Natural killer cell (primary cell): ENCODE results near the gene CTXN2. TPM values are rescaled to one million over a fixed set of nuclear protein-coding genes. Genes with fewer than 3 reads are reported as not detected.

ENCODE experiments used
- ATAC-seq, 3 donors: fragments of 150-1000 bp in 2 of 3; fragments of 200-7000 bp in 1 of 3; cut with Tn5 transposase; 1 replicate in 1 of 3; 2 replicates in 2 of 3; pipeline ENCODE4 v1.10.0; 2021; ENCODE audit warnings: mild to moderate bottlenecking in 2 of 3, moderate library complexity in 2 of 3
- DNase-seq, 2 donors: peaks; one replicate each; pipeline versions ENCODE4 v3.0.0 to v3.0.0-alpha.2; 2013 to 2021; ENCODE audit warnings: mixed read lengths in 1 of 2
- H3K27ac ChIP-seq: one replicate; pipeline ENCODE4 v1.5.1; 2013; ENCODE audit warnings: mild to moderate bottlenecking, low read length
- H3K27me3 ChIP-seq: one replicate; pipeline ENCODE4 v1.6.1; 2013; ENCODE audit warnings: low read length; ENCODE audit not compliant: control insufficient read depth, insufficient read depth
- H3K36me3 ChIP-seq: one replicate; pipeline ENCODE4 v1.6.1; 2013; ENCODE audit warnings: low read length; ENCODE audit not compliant: control insufficient read depth, insufficient read depth
- H3K4me1 ChIP-seq: one replicate; pipeline ENCODE4 v1.6.1; 2013; ENCODE audit warnings: low read length; ENCODE audit not compliant: control insufficient read depth, insufficient read depth
- H3K4me3 ChIP-seq: one replicate; pipeline ENCODE4 v1.5.1; 2013; ENCODE audit warnings: low read length
- H3K9me3 ChIP-seq: one replicate; pipeline ENCODE4 v1.6.1; 2013; ENCODE audit warnings: low read length; ENCODE audit not compliant: control insufficient read depth, insufficient read depth
- H3K27ac Mint-ChIP-seq, 2 donors: one replicate each; pipeline ENCODE4 v1.8.0; 2022; ENCODE audit warnings: mild to moderate bottlenecking in 2 of 2, mixed read lengths in 2 of 2, moderate library complexity in 1 of 2
- H3K27me3 Mint-ChIP-seq, 2 donors: one replicate each; pipeline ENCODE4 v1.8.0; 2022; ENCODE audit warnings: low read depth in 2 of 2, mixed read lengths in 2 of 2
- H3K36me3 Mint-ChIP-seq: one replicate; pipeline ENCODE4 v1.8.0; 2022; ENCODE audit warnings: mixed read lengths
- H3K4me1 Mint-ChIP-seq, 2 donors: one replicate each; pipeline ENCODE4 v1.8.0; 2022; ENCODE audit warnings: mixed read lengths in 2 of 2
- H3K4me3 Mint-ChIP-seq: one replicate; pipeline ENCODE4 v1.8.0; 2022; ENCODE audit warnings: mild to moderate bottlenecking, moderate library complexity, mixed read lengths
- H3K9me3 Mint-ChIP-seq, 2 donors: one replicate each; pipeline ENCODE4 v1.8.0; 2022; ENCODE audit warnings: mixed read lengths in 2 of 2
- CTCF ChIP-seq: fragments of 200-600 bp; IDR thresholded peaks from one replicate; pipeline ENCODE4 v1.8.0; 2022; ENCODE audit warnings: antibody characterized with exemption
- WGBS: methylation state at CpG from one replicate; pipeline ENCODE4 v1.1.7; 2013; ENCODE audit warnings: missing lambda C conversion rate; ENCODE audit not compliant: insufficient coverage; 5-methylcytosine and 5-hydroxymethylcytosine counted together
- intact Hi-C: fragments of 100-400 bp; cut with micrococcal nuclease; formaldehyde crosslinking; loops from one replicate; pipeline ENCODE4 v1.14.2; 2022
- total RNA-seq, 4 donors: library from RNA; stranded (reverse); fragments of 120-200 nt in 1 of 4; gene quantifications; one replicate each; pipeline versions ENCODE4 v1.2.3 to v1.2.4, GENCODE V29; 2013 to 2022

The CTXN2 gene
- total RNA-seq, 3 donors from 2014 or later (not counting 1 experiment from before 2014, with no cell fraction given): not detected

DNA sequence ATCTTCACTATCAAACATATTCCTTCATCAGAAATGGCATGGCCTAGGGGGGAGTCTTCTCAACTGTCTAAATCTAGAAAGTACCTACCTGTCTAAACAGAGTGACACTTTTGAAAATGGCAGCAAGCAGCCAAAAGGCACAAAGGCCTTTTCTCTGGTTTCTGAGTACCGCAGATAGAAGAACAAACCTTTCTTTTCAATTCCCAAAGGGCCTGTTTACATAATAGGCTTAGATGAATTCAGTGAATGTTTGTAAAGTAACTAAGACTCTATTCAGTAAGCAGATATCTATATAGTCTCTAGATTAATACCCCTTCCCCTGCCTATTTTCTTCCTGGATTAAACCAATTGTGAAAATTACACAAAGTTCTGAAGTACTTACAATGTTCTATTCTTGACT is 20.5 kb upstream of the CTXN2 start:
- 83% methylated on average over 1 of the region's 1 CpG for WGBS
- Mint-ChIP-seq H3K4me3 (no peak overlapping the region), H3K36me3 (no peaks in the 10 kb centered on the region), H3K27me3 (no peaks in the 10 kb centered on the region), H3K9me3 (peaks cover 0 to 2% of the 10 kb centered on the region in 2 donors), H3K4me1 (no peaks in the 10 kb centered on the region), H3K27ac (no peak overlapping the region)
- H3K4me1 ChIP-seq: no peaks in the 10 kb centered on the region
- ATAC-seq: no peak
- no peak for DNase-seq
- intact Hi-C loops: no loop called here
- no peaks in the 10 kb centered on the region for H3K27me3 ChIP-seq
- no peaks in the 10 kb centered on the region for H3K36me3 ChIP-seq
- no peaks in the 10 kb centered on the region for H3K9me3 ChIP-seq
- no peak overlapping the region for H3K27ac ChIP-seq
- no peak overlapping the region for H3K4me3 ChIP-seq
- TF ChIP-seq CTCF: no peak

GRCh38 chr15:48175126-48175525 is 16.3 kb upstream of the CTXN2 start:
- TF ChIP-seq CTCF: no peak
- Histone ChIP-seq H3K27me3 (peaks cover 6% of the 10 kb centered on the region), H3K27ac (no peak overlapping the region), H3K4me3 (no peak overlapping the region), H3K36me3 (no peaks in the 10 kb centered on the region), H3K9me3 (no peaks in the 10 kb centered on the region), H3K4me1 (peaks cover 4% of the 10 kb centered on the region)
- WGBS: 100% methylated on average over 3 of the region's 3 CpGs
- no peak for ATAC-seq
- Mint-ChIP-seq H3K4me3 (no peak overlapping the region), H3K36me3 (no peaks in the 10 kb centered on the region), H3K9me3 (peaks cover 0 to 2% of the 10 kb centered on the region in 2 donors), H3K27ac (no peak overlapping the region), H3K4me1 (peaks cover 10 to 11% of the 10 kb centered on the region in 2 donors), H3K27me3 (peaks cover 3 to 10% of the 10 kb centered on the region in 2 donors)
- DNase-seq: no peak
- intact Hi-C loops: no loop called here

DNA sequence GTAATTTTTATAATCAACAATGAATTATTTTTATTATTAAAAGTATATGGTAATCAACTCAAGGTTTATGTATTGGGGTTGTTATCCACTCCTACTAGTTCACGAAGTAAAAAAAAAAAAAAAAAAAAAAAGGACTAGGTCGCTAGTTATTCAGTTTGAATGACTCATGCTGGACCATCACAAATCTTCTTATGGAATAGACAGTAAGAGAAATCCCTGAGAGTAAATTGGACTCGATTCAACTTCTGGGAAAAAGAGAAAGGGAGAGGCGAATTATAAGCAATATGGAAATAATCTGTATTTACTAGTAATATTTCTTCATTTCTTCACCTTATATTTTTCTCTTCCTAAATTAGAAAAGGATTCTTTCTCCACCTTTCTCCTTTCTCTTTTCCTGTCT is 15.4 kb upstream of the CTXN2 start:
- WGBS: no CpG with 5 or more reads among the region's 4 CpGs
- Mint-ChIP-seq H3K36me3 (no peaks in the 10 kb centered on the region), H3K9me3 (peaks cover 0 to 2% of the 10 kb centered on the region in 2 donors), H3K27me3 (peaks cover 5 to 10% of the 10 kb centered on the region in 2 donors), H3K4me1 (peaks cover 10 to 11% of the 10 kb centered on the region in 2 donors), H3K27ac (no peak overlapping the region), H3K4me3 (no peak overlapping the region)
- no peak for TF ChIP-seq CTCF
- Histone ChIP-seq H3K27me3 (peaks cover 8% of the 10 kb centered on the region), H3K4me3 (no peak overlapping the region), H3K4me1 (peaks cover 4% of the 10 kb centered on the region), H3K36me3 (no peaks in the 10 kb centered on the region), H3K27ac (no peak overlapping the region), H3K9me3 (no peaks in the 10 kb centered on the region)
- no peak for DNase-seq
- intact Hi-C loops: no loop called here
- no peak for ATAC-seq

DNA sequence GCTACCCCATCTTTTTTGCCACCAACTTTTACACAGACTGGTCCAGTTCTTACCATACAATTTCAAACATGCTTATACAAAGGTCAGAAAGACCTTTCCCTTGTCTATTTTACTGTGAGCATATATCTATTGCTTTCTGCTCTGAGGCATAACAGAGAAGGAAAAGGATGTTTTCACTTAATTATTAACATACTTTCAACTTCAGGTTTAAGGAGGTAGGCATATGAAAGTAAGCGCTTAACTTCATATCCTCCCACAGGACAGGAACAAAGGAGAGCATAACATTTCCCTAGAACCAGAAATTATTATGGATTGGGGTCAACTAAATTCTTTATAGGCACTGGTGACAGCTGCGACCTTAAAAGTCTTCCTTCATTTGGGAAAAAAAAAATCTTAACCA is 14.5 kb upstream of the CTXN2 start:
- intact Hi-C loops: no loop called here
- Histone ChIP-seq H3K4me1 (peaks cover 4% of the 10 kb centered on the region), H3K27ac (no peak overlapping the region), H3K27me3 (peaks cover 9% of the 10 kb centered on the region), H3K9me3 (no peaks in the 10 kb centered on the region), H3K36me3 (no peaks in the 10 kb centered on the region), H3K4me3 (no peak overlapping the region)
- Mint-ChIP-seq H3K4me1 (peaks cover 10 to 11% of the 10 kb centered on the region in 2 donors), H3K27ac (peak overlapping the region; percentile 63 to 83), H3K36me3 (no peaks in the 10 kb centered on the region), H3K27me3 (peaks cover 6 to 13% of the 10 kb centered on the region in 2 donors), H3K4me3 (peak overlapping the region; percentile 93), H3K9me3 (peaks cover 0 to 2% of the 10 kb centered on the region in 2 donors)
- 80% methylated on average over 1 of the region's 2 CpGs for WGBS
- ATAC-seq (no peak), DNase-seq (no peak)
- TF ChIP-seq CTCF: no peak
